Upper lobe of left lung (tissue), 4 donors: ENCODE data around the gene CELSR1.

Source experiments
- CTCF ChIP-seq, 6 experiments: fragments of 450-650 bp in 4 of 6; fragments of 200-600 bp in 2 of 6; sonication (generic) in 2 of 6; IDR thresholded peaks; one replicate each; pipeline ENCODE4 v1.5.1; 2016 to 2019; ENCODE audit warnings: antibody characterized with exemption in 6 of 6
- EP300 ChIP-seq, 4 donors: sonication (generic); formaldehyde crosslinking; IDR thresholded peaks; one replicate each; pipeline ENCODE4 v1.5.1; 2017; ENCODE audit warnings: antibody characterized with exemption in 4 of 4, control low read depth in 2 of 4

- no peak for TF ChIP-seq EP300 (IDR thresholded peaks at IDR 0.05)
- no peak for TF ChIP-seq CTCF (IDR thresholded peaks at IDR 0.05)
Measured at GRCh38 chr22:46389081-46389480, 148.3 kb downstream of the CELSR1 start.
